NCI-H2029 treated with DMSO at 0.1 percent for 48 hours (cell line): ENCODE results near the gene CEBPE.

Experiments used
- DNase-seq: peaks from one replicate; lab custom pipeline; 2025; lab: John Stamatoyannopoulos, UW

CEBPE gene

DNA sequence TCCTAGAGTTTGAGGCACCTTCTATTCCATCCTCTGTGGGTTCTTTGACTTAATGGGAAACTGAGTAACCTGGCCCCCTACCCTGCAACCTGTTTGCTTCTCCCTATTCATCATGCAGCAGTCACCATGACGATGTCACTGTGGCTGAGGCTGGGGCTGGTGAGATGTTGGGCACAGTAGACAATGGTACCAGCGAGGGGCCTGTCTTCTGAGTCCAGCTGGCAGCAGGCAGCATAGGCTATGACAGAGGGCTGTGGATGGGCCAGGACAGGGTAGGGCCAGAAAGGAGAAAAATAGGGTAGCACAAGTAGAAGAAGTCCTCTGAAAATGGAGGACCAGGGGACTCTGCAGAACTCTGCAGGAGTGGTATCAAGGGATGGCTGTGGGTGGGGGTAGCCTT, 16.3 kb downstream of the CEBPE start:
- no peak for DNase-seq

GRCh38 chr14:23101986-23102625, 16.9 kb downstream of the CEBPE start:
- DNase-seq: no peak

DNA sequence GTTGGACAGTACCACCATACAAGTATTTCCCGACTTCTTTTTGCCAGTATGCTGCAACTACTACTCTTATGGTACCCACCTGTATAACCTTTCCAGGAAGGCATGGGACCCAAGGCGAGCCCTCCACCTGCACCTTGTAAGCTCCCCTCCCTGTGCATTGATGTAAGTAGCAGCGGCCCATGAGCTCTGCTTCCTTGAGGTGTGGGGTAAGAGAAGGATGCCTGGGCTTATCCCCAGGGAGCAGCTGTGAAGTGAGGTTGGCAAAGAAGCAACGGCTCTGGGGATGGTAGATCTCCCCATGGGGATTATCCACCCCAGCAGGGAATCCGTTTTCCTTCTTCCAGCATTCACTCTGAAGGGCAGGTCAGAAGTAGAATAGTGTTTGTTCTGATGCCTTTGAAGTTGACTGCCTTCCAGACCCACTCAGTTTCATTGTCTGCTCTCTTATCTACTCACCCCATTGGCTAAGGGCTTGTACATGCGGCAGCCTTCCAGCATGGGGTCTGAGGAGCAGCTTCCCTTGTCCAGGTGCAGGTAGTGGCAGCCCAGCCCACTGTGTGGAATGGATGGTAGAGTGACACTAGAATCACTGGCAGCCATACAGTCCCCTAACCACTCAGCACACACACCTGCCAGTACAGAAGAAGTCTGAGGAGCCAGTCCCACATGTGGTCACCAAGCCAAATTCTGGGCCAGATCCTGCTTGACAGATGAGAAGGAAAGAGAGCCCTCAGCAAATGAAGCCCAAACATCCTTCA, 17.7 kb downstream of the CEBPE start:
- DNase-seq: peak; percentile 100

DNA sequence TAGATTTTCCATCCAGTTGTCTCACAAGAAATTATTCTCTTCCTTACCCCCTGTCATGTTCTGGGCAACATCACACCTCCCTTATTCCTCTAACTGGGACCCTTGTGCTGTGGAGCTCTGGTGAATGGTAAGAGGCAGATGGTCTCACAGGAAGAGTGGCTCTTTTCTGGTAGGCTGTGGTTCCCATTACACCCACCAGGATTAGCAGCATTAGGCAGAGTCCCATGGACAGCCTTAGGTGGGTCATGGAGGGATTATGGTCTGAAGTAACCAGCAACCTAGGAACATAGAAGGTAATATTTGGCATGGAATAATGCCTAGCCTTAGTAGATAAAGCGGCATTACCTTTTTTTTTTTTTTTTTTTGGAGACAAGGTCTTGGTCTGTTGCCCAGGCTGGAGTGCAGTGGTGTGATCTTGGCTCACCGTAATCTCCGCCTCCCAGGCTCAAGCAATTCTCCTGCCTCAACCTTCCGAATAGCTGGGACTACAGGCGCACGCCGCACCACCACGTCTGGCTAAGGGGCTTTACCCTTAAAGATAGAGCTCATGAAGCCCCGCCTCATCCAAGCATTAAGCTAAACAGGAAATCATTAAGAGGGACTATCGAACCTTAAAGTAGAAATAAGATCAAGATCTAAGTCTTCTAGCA, 19.7 kb downstream of the CEBPE start:
- DNase-seq: peak; percentile 75

- DNase-seq: no peak
Measured at GRCh38 chr14:23097786-23098185, 21.3 kb downstream of the CEBPE start.

- DNase-seq: no peak
Measured at GRCh38 chr14:23095196-23096108, 23.6 kb downstream of the CEBPE start, which contains the start of gene C14orf119. C14orf119 (plus strand) TSS chr14:23095505; CDS start chr14:23097659, 2,154 bp downstream.

- DNase-seq: no peak
Measured at GRCh38 chr14:23094666-23095195, 24.3 kb downstream of the CEBPE start, which contains the start of gene ACIN1. ACIN1 (minus strand) TSS chr14:23095136; CDS start chr14:23095112, 24 bp downstream.

DNA sequence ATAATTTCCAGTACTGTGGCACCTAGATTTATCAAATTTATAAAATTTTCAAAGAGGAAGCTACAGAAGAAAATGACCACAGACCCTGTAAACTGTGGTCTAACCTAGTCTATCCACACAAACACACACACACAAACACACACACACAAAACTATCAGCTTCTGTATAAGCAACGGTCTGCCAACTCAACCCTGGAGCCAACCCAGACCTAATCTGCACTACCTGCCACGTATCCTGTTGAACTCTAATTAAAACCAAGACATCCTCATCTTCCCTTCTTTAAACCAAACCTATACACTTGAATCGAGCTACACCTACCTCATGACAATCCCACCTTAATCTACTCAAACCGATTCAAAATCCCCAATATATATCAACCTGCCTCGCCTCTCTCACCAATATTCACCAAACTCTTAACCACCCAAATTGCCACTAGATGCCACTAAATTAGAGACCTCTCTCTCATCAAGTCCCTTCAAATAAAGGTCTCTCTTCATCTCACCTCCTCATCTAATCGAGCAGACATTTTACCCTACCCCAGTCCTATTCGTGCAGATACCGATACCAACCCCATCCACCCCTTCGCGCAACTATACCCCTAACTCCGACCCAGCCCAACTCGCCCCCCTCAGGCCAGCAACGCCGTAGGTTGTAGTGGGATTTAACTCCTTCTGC, 24.9 kb downstream of the CEBPE start:
- DNase-seq: no peak

- DNase-seq: no peak
Measured at GRCh38 chr14:23093526-23093925, 25.5 kb downstream of the CEBPE start.

GRCh38 chr14:23093104-23093503, 26.0 kb downstream of the CEBPE start:
- DNase-seq: no peak

GRCh38 chr14:23091294-23092225, 27.5 kb downstream of the CEBPE start:
- no peak for DNase-seq

DNA sequence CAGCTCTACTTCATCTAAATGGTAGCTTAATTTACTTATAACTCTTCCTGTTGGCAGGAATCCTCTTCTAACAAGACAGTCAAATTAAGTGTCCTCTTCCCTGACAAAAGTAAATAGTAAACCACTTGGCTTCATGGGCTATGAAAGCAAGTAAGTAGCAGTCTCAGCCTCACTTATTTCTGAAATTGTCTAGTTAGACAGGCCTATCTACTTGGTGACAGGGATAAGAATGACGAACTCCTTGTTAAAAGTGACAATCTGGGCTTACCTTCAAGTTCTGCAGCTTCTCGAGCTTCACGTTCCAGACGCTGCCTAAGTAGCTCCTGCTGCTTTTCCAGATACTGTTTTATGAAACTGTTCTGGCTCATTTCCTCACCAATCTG, 28.8 kb downstream of the CEBPE start:
- DNase-seq: no peak

DNA sequence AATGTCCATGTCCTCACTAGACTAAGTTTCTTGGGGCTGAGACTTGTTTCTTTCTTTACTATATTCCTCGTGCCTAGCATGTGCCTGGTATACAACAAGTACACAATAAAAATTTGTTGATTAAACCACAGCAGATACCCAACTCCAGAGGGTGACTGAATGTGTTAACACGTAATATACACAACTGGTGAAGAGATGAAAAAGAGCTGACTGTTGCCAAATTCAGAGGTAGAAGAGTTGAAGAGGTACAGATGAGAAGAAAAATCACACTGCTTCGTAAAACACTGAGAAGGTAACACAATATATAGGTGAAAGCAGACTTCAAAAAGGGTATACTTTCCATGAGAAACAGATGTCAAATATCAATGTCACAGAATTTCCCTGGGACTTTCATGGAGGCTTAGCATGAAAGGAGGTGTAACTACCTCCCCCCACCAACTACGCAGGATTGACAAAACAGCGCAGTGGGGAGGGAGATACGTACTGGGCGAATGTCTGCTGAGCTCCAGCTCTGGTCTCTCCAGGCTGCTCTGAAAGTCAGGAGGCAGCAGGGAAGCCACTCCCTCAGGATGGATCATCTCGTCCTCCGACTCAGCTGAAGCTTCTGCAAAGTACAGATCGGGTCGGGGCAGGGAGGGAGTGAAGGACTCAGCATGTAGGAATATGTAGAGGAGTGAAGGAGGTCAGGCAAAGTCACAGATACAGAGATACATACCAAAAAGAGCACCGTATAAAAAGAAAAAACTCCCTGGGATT, 29.4 kb downstream of the CEBPE start:
- no peak for DNase-seq

- DNase-seq: no peak
Measured at GRCh38 chr14:23086565-23086964, 32.5 kb downstream of the CEBPE start.

- no peak for DNase-seq
Measured at GRCh38 chr14:23085458-23085857, 33.6 kb downstream of the CEBPE start.

- no peak for DNase-seq
Measured at GRCh38 chr14:23080474-23080873, 38.6 kb downstream of the CEBPE start.

DNA sequence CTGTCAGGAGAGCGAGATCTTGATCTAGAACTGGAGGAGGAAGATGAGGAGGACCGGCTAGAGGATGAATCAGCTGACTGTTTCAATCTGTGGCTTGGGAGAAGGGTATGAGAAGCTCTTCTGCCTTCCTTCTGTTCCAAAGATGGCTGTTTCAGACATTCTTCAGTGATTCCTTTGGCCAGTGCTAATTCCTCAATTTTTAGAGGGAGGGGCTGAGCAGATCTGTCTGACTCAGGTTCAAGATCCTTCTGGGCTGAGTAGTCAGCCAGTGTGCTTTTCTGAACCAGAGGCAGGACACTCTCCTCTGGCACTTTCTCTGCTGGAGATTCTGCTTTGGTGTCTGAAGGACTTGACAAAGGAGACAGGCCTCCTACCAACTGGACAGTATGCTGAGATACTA, 39.3 kb downstream of the CEBPE start:
- DNase-seq: no peak

DNA sequence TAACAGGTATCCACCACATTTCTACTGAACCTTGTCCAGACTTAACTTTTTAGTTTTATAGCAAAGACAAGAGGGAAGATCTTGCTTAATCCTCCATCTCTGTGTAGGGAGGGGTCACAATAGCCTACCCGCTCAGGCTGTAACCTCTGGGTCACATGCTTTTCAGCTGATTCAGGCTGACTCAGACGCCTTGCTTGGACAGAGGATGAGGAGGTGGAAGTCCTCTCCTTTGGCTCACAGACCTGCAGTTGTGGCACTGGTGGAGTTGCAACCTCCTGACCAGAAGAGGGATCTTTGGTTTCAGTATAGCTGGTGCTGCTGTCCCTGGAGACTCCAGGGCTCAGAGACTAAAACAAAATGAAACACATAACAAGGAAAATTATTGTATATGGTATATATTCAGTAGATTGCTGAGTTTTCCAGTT, 40.4 kb downstream of the CEBPE start:
- DNase-seq: no peak

GRCh38 chr14:23077962-23078361, 41.1 kb downstream of the CEBPE start:
- DNase-seq: no peak
